ENCODE measurements around the gene HSPBP1.
A peak's percentile ranks its signal among the peaks of the same experiment; 100 is the strongest.

HSPBP1 gene

DNA sequence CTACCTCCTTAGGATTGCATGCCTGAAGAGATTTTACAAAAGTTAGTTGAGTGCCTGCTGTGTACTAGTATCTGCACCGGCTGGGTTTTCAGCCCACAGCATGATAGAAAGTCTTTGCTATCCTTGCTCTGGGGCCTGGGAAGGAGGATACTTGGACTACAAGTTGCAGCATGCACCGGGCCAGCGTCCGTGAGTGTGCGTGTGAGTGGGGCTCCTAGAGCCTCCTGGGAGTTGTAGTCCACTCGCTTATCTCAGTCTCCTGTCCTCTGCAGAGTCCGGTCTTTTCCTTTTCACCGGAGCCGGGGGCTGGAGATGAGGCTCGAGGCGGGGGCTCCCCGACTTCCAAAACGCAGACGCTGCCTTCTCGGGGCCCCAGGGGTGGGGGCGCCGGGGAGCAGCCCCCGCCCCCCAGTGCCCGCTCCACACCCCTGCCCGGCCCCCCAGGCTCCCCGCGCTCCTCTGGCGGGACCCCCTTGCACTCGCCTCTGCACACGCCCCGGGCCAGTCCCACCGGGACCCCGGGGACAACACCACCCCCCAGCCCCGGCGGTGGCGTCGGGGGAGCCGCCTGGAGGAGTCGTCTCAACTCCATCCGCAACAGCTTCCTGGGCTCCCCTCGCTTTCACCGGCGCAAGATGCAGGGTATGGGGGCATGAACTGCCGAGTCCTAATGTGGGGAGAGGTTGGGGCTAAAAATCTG, 24.5 kb upstream of the HSPBP1 start:
- no peak for DNase-seq

DNA sequence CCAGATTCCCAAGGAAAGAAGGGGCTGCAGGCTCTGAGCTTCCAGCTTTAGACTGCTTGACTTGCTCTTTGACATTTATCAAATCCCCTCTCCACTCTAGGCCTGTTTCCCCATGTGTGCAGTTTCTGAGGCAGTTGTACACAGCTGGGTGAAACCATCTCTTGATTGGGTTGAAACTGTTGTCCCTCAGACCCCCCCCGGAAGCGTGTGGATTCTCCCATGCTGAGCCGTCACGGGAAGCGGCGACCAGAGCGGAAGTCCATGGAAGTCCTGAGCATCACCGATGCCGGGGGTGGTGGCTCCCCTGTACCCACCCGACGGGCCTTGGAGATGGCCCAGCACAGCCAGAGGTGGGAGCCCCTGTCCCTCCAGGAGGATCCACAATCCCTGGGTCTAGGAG, 23.6 kb upstream of the HSPBP1 start:
- DNase-seq, result no peak

GRCh38 chr19:55302318-55302703, 22.4 kb upstream of the HSPBP1 start:
- DNase-seq, result no peak

DNA sequence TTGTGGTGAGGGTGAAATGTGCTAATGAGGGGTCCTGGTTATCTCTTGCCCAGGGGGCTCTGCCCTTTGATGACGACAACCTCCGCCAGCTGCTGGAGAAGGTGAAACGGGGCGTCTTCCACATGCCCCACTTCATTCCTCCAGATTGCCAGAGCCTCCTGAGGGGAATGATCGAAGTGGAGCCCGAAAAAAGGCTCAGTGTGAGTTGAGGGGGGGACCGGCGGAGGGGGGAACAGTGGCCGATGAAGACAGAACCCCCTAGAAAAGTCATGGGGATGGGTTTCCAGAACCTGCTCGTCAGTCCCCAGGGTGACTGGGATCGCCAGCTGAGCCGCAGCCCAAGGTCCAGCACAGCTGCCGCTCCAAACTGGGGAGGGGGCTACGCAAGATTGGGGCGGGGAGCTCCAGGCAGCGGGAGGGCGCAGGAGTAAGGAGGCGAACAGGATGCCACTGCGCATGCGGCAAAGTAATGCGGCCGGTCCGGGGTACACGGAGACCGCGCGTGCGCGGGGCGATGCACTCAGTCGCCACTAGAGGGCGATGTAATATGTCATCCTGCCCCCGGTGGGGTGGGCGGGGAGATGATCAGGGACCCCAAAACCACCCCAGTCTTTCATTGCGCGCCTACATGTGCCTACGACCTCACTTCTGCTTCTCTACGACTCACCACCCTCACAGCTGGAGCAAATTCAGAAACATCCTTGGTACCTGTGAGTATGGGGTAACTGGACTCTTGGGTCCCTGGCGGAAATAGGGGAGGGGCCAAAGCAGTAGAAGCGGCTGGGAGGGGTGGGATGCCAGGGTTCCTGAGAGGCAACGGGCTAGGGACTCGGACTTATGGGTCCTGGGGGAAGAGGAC, 21.8 kb upstream of the HSPBP1 start:
- DNase-seq, result peak; percentile 91

DNA sequence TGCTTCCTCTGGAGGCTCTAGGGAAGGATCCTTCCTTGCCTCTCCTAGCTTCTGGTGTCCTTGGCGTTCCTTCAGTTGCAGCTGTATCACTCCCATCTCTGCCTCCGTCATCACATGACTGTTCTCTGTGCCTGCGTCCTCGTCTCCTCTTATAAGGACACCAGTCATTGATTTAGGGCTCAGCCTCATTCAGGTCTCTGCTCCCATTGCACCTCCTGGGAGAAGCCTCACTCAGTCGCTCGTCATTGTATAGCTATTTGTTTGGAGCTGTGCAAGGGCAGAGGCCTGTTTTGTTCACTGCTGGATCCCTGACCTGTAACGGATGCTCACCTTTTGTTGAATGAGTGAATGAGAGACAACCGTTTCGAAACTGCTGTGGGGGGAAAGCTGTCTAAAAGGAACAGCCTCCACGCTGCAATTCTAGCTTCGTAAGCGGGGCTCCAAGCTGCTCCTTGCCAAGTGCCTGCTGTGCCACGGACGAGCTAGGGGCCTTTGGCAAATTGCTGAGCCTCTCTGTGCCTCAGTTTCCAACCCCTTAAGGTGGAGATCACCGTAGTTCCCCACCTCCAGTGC, 21.1 kb upstream of the HSPBP1 start:
- no peak for DNase-seq

- no peak for DNase-seq
These were observed 20.1 kb upstream of the HSPBP1 start for GRCh38 chr19:55299991-55300390.

GRCh38 chr19:55297267-55297666, 17.4 kb upstream of the HSPBP1 start:
- DNase-seq, result no peak

GRCh38 chr19:55289117-55289796, 9.3 kb upstream of the HSPBP1 start:
- DNase-seq, result no peak

DNA sequence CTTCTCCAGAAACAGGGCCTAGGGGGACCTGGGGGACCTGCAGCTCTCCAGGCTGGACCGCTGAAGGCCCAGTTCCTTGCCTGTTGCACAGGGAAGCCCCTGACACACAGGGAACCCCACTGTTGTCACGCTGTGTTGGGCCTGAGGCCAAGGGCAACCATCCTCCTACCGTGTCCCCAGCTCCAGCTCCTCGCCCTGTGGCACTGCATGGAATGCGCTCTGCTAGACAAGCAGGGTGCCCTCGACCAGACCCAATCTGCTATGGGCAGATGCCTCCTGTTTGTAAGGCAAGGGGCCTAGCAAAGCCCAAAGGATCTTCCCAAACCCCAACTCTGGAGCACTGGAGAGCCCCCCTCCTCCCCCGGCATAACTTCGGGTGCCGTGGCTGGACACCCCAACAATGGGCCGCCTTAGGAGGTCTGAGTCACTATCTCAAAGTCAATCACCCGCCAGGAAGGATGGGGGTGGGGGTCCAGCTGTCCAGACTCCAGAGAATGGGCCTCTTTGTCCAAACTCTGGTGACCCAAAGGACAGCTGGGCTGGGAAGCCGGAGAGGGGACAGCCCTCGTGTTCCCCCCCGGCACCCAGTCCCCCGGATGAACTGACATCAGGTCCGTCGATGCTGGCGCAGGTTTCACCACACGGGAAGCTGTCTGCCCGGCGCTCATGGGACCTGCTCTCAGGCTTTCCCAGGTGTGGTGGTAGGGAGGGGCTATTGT, 7.6 kb upstream of the HSPBP1 start:
- no peak for DNase-seq

- no peak for DNase-seq
These were observed 5.5 kb upstream of the HSPBP1 start for GRCh38 chr19:55285229-55285890.

GRCh38 chr19:55284405-55285058, 4.6 kb upstream of the HSPBP1 start:
- no peak for DNase-seq

- no peak for DNase-seq
These were observed 3.9 kb upstream of the HSPBP1 start, which contains the start of gene BRSK1 for GRCh38 chr19:55283548-55284377. TSS of gene BRSK1 (plus strand) at chr19:55283997. CDS start at chr19:55284443, 446 bp downstream.

- DNase-seq, result no peak
These were observed 570 bp downstream of the HSPBP1 start for GRCh38 chr19:55279340-55279739.

DNA sequence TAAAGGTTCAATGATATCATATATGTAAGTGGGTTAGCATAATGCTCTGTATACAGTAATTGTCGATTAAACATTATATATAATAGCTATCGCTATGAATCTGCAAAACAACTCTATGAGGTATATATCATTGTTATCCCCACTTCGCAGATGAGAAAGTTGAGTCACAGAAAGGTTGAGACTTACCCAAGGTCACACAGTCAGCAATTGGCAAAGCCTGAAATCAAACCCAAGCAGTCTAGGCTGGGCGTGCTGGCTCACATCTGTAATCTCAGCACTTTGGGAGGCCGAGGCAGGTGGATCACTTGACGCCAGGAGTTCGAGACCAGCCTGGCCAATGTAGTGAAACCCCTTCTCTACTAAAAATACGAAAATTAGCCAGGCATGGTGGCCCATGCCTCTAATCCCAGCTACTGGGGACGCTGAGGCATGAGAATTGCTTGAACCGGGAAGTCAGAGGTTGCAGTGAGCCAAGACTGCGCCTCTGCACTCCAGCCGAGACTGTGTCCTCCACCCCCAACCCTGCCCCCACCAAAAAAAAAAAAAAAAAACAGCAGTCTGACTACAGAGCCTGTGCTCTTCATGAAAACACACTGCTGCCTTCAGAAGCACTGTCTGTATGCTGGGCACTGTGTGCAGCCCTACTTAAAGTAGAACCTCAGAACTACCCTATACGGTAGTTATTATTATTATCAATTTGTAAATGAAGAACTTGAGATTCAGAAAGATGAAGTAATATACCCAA, 1.3 kb downstream of the HSPBP1 start:
- no peak for DNase-seq

DNA sequence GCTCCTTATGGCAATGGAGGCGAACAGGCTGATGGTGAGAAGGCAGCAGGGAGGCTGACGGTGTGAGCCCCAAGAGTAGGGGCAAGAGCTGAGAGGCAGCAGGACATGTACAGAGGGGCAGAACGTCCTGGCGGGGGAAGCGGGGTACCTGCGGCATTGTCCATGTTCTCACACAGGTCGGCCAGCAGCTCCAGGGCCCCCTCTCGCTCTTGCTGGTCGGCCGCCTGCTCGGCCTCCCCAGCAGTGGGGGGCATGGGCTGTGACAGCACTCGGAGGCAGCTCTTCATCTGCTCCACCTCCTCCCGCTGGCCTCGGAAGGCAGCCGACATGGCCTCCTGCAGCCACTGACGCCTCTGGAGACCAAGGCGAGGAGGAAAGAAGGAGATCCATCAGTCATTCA, 2.4 kb downstream of the HSPBP1 start:
- DNase-seq, result no peak

- no peak for DNase-seq
These were observed 3.0 kb downstream of the HSPBP1 start for GRCh38 chr19:55276720-55277430.

DNA sequence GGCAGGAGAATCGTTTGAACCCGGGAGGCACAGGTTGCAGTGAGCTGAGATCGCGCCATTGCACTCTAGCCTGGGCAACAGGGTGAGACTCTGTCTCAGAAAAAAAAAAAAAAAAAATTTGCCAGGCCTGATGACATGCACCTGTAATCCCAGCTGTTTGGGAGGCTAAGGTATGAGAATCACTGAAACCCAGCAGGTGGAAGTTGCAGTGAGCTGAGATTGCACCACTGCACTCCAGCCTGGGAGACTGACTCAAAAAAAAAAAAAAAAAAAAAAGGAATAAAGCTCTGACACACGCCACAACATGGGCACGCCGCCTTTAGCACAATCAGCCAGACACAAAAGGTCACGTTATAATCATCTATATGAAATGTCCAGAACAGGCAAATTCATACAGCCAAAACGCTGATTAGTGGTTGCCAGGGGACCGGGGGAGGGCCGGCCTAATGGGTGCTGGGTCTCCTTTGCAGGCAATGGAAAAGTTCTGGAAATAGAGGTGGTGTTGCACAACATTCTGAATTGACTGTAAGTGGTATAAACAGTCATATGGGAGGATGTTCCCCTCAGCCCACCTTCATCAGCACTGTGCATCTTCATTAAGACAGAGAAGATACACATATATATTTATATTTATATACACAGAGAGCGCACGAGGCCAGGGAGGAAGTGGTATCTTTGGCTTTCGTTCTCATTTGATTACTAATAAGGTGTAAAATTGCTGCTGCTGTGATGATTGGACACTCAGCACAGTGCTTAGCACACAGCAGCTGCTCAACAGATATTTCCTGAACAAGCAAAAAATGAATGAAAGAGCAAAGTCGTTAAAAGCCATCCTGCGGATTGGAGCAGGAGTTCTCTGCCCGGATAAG, 3.8 kb downstream of the HSPBP1 start:
- no peak for DNase-seq
